Left ventricle myocardium superior (tissue), 1 donor: ENCODE data around the gene RFX6. TPM values are rescaled to one million over a fixed set of nuclear protein-coding genes. Genes with fewer than 3 reads are reported as not detected.

Experiments used
- ATAC-seq: fragments of 200-7000 bp; cut with Tn5 transposase; one replicate; pipeline ENCODE4 v1.9.1; 2020; ENCODE audit warnings: mild to moderate bottlenecking, moderate library complexity
- DNase-seq: peaks from one replicate; pipeline ENCODE4 v3.0.0-alpha.2; 2020
- intact Hi-C: fragments of 100-400 bp; cut with micrococcal nuclease; formaldehyde crosslinking; loops from one replicate; pipeline ENCODE4 v1.11.0; 2022
- total RNA-seq: library from RNA; stranded (reverse); fragmentation: NEBNext Ultra II Directional; extraction: Animal tissue kit (Norgen Biotek cat#: 25700); gene quantifications from one replicate; pipeline ENCODE4 v1.2.1, GENCODE V29; 2021
- donor health status: DM: no; HTN: yes; CAD: no; lungs with severe emphysema.

RFX6 gene
- total RNA-seq, 1 donor from 2014 or later = not detected

DNA sequence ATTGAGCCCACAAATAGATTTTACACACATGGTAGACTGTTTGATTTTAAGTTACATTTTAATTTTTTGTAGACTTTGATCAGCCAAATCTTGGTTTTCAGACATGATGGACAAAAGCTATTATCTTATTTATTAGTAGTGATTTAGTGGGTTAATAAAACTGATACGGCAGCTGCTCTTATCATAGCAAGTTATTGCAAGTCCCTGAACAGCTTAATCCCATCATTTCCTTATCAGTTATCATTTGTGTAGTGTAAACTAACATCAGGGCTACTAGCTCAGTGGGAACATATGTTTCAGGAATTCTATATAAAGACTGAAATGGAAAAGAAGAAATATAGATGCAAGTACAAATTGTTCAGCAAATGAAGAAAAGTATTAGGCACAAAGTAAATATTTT is 10.9 kb downstream of the RFX6 start:
- intact Hi-C loops = no loop called here
- DNase-seq (no peak), ATAC-seq (no peak)

DNA sequence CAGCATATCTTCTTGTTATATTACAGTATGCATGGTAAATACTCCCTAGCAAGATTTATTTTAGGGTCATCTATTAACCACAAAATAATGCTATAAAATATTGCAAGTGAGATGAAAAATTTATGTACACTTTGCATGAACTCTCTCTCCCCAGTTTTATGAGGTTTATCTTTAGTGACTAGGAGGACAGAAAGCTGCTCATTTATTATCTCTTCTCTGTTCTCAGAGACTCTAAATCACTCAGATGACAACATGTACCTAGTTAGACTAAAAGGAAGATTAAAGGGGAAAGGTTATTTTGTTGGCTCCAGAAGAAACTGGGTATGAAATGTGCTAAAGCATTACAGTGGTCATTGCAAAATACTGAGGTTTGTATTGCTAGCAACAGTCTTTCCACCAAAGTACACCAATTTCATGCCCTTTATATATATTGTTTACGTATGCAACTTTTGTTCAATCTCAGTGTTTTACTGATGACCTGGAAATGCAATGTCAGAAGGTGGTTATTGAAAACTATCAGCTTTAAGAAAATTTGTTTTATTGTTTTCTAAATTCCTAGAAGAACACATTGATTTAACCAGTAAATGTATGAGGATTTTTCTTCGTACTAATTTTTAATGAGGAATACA is 11.8 kb downstream of the RFX6 start:
- intact Hi-C loops = no loop called here
- DNase-seq = no peak
- ATAC-seq = no peak

DNA sequence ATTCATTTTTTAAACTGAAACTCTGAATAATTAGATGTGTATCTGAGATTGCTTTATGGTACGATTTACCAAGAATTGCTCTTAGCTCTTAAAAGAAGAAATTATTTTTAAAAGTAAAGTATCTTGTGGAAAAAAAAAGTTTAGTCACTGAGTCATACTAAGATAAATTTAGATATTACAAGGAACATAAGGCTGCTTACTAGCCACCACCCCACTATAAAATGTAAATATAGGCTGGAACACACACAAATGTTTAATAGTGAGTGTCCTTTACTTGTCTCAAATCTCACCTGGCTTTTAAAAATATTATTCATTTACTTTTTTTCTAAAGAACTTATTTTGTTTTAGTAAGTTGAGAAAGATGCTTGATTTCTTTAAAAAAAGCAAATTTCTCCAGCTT is 17.6 kb downstream of the RFX6 start:
- no peak for ATAC-seq
- intact Hi-C loops = no loop called here
- no peak for DNase-seq

GRCh38 chr6:116895935-116896334 is 18.9 kb downstream of the RFX6 start:
- intact Hi-C loops = no loop called here
- DNase-seq = no peak
- ATAC-seq = no peak

DNA sequence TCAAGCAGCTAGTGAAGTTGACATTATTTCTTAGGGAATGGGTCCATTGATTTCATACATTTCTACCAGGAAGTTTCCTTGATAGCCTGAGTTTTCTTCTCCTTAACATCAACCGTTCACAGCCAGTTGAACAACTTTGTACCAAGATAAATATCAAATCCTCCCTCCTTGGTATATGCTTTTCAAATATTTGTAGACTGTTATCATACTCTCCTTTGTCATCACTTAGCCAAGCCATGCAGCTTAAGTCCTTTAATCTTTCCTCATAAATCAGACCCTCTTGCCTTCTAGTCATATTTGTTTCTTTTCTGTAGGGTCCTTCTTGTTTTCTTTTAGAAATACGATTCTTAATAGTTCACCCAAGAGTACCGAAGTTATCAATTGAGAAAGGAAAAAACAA is 25.6 kb downstream of the RFX6 start:
- no peak for ATAC-seq
- intact Hi-C loops = no loop called here
- DNase-seq = no peak

DNA sequence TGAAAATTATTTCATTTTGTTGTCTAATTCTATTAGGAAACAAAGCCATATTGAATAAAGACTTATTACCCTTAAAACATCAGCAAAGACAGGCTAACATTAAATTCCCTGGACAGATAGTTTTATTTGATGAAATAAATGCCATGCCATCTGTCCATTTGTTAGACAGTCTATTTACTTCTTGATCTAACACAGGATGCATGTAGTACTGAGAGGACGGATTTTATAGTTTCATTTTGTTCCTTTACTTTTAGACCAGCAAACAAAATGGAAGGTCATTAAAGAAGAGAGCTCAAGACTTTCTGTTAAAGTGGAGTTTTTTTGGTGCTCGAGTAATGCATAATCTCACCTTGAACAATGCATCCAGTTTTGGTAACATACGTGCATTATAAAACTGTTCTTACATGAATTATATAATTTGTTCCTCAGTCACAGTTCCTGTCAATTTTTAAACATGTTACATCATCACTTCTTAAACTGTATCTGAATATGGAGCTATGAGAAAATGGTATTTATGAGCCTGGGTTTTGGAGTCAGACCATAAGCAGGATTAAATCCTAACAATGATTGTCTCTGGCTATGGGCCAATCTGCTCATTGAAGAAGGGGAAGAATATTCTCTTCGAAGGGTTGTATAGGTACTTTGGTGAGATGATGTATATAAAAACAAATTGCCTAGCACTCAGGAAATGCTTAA is 46.0 kb downstream of the RFX6 start:
- ATAC-seq (no peak), DNase-seq (no peak)
- intact Hi-C loops = no loop called here

GRCh38 chr6:116924245-116924644 is 47.2 kb downstream of the RFX6 start:
- ATAC-seq (no peak), DNase-seq (no peak)
- intact Hi-C loops = no loop called here

GRCh38 chr6:116925088-116925794 is 48.2 kb downstream of the RFX6 start:
- intact Hi-C loops = no loop called here
- DNase-seq = no peak
- ATAC-seq = no peak

GRCh38 chr6:116928677-116929076 is 51.6 kb downstream of the RFX6 start:
- intact Hi-C loops = no loop called here
- no peak for ATAC-seq
- no peak for DNase-seq

DNA sequence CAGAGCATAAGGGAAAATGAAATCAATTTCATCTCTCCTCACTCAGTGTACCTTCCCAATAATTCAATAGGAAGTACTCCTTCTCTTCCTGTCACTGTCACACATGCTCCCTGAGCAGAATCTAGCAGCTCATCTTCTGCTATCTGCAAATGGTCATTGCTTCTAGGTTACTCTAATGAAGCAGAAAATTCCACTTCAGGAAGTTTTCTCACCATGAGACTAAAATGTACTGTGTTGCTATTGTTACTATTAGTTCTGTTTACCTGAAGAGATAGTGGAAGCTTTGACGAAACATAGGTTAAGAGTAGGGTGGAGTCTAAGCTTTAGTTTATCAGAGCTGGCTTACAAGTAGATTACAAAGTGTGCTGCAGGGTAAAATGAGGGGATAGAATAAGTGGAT is 52.8 kb downstream of the RFX6 start:
- no peak for DNase-seq
- intact Hi-C loops = no loop called here
- ATAC-seq = no peak

GRCh38 chr6:116931456-116931855 is 54.4 kb downstream of the RFX6 start:
- intact Hi-C loops = no loop called here
- no peak for ATAC-seq
- no peak for DNase-seq

- intact Hi-C loops = no loop called here
- no peak for ATAC-seq
- no peak for DNase-seq
Observed at GRCh38 chr6:116932496-116932895, 55.5 kb downstream of the RFX6 start.

DNA sequence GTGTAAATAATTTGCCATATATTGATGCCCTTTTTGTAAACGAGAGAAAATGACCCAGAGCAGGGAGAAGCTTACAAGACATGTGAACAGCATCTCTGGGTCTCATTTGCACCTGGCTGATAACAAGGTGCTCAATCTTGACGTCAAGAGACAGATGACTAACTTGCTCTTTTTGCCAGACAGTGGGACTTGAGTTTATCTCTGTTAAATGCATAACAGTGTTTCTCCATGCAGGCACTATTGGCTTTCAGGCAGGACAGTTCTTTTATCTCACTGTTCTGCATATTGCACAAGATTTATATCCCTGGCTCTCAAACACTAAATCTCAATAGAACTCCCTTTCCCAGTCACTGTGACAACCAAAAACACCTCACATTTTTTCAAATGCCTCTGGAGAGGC is 56.4 kb downstream of the RFX6 start:
- ATAC-seq (no peak), DNase-seq (no peak)
- intact Hi-C loops = no loop called here

- intact Hi-C loops = no loop called here
- ATAC-seq (no peak), DNase-seq (no peak)
Observed at GRCh38 chr6:116938305-116938704, 61.3 kb downstream of the RFX6 start.

- no peak for DNase-seq
- intact Hi-C loops = no loop called here
- no peak for ATAC-seq
Observed at GRCh38 chr6:116941727-116942126, 64.7 kb downstream of the RFX6 start.

DNA sequence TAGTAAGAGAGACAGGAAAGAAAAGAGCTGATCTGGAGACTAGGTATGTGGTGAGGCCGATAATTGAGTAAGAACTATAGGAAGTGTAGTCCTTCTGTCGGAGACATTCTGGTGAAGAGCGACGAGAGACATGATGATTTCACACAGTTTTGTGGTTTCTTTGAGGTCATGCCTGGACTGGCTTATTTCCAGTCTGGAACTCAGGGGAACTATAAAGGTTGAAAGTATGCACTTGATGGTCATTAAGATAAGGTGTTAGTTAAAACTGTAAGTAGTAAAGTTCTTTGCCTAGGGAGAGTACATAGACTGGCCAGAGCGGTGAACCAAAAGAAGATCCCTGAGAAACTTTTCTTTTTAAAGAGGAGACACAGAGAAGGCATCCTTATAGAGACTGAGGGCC is 68.8 kb downstream of the RFX6 start:
- ATAC-seq = no peak
- intact Hi-C loops = no loop called here

GRCh38 chr6:116948533-116949304 is 71.7 kb downstream of the RFX6 start:
- no peak for DNase-seq
- intact Hi-C loops = no loop called here
- no peak for ATAC-seq

More for the DNA sequence above, 68.8 kb downstream of the RFX6 start:
- DNase-seq = no peak

DNA sequence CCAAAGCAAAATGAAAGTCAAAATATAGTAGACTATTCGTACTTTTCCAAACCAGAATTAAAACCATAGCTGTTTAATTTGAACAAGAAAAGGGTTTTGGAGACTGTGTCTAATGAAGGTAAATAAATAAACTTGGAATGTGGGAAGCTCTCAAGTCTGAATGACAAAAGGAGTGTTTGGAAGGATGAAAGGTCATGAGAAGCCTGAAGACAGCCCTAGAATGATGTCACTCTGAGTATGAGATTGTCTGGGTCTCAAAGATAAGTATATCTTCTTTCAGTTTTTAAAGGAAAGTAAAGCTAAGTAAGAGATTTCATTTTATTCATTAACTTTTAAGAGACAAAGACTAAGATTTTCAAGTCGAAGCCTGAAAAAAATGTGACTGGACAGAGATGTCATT is 72.9 kb downstream of the RFX6 start:
- intact Hi-C loops = no loop called here
- ATAC-seq = no peak
- no peak for DNase-seq

GRCh38 chr6:116954335-116954734 is 77.3 kb downstream of the RFX6 start:
- intact Hi-C loops = no loop called here
- DNase-seq (no peak), ATAC-seq (peak; percentile 42)

DNA sequence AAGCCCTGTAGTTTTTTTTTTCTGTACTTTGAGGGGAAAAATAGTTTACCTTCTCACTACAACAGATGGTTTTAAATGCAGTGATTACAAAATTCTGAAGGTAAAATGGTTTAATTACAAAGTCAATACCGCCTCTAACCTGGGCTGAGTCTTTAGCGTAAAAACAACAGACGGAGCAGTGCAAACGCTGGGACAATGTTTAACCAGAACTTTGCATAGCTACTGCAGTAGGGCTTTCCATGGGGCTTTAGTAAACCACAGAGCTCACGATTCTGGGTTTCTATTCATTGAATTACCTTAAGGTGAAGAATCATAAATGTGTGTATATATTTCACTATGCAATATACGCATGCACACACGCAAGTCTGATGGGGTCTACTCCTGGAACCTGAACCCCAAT is 77.9 kb downstream of the RFX6 start:
- no peak for DNase-seq
- ATAC-seq = no peak
- intact Hi-C loops = no loop called here
